Stomach smooth muscle (tissue), 2 donors: ENCODE results near the gene SLC4A7.

Source experiments
- H3K27ac ChIP-seq: one replicate; pipeline ENCODE4 v1.7.0; 2013; ENCODE audit warnings: mild to moderate bottlenecking, low read length, inconsistent platforms
- H3K27me3 ChIP-seq, 2 donors: one replicate each; pipeline ENCODE4 v1.7.0; 2013; ENCODE audit warnings: low read length in 2 of 2; ENCODE audit not compliant: insufficient read depth in 2 of 2, control insufficient read depth in 1 of 2
- H3K36me3 ChIP-seq, 2 donors: one replicate each; pipeline ENCODE4 v1.7.0; 2013; ENCODE audit warnings: low read length in 2 of 2; ENCODE audit not compliant: control insufficient read depth in 2 of 2, insufficient read depth in 2 of 2
- H3K4me1 ChIP-seq: one replicate; pipeline ENCODE4 v1.7.0; 2013; ENCODE audit warnings: low read length; ENCODE audit not compliant: control insufficient read depth, insufficient read depth
- H3K4me3 ChIP-seq, 2 donors: one replicate each; pipeline ENCODE4 v1.7.0; 2013; ENCODE audit warnings: low read length in 2 of 2
- H3K9ac ChIP-seq, 2 donors: one replicate each; pipeline ENCODE4 v1.7.0; 2013; ENCODE audit warnings: low read length in 2 of 2, mild to moderate bottlenecking in 1 of 2
- H3K9me3 ChIP-seq, 2 donors: one replicate each; pipeline ENCODE4 v1.7.0; 2013; ENCODE audit warnings: low read length in 2 of 2; ENCODE audit not compliant: control insufficient read depth in 2 of 2
- donor health status: healthy.
- donor health status: Pancreatic carcinoma.

The SLC4A7 gene

GRCh38 chr3:27325419-27325818 lies 158.8 kb downstream of the SLC4A7 start:
- Histone ChIP-seq H3K27ac (peak overlapping the region; percentile 49), H3K9me3 (no peaks in the 10 kb centered on the region), H3K9ac (no peak overlapping the region), H3K4me1 (peaks cover 32% of the 10 kb centered on the region), H3K27me3 (no peaks in the 10 kb centered on the region), H3K36me3 (no peaks in the 10 kb centered on the region), H3K4me3 (no peak overlapping the region)

- Histone ChIP-seq H3K4me3 (no peak overlapping the region), H3K9ac (no peak overlapping the region), H3K27ac (peak overlapping the region; percentile 49), H3K36me3 (no peaks in the 10 kb centered on the region), H3K4me1 (peaks cover 39% of the 10 kb centered on the region), H3K9me3 (no peaks in the 10 kb centered on the region), H3K27me3 (no peaks in the 10 kb centered on the region)
These were observed 159.5 kb downstream of the SLC4A7 start for GRCh38 chr3:27324686-27325085.

- H3K27ac ChIP-seq, result no peak overlapping the region
- H3K4me3 ChIP-seq, result no peak overlapping the region
- H3K4me1 ChIP-seq, result peaks cover 42% of the 10 kb centered on the region
- no peaks in the 10 kb centered on the region for H3K36me3 ChIP-seq
- H3K9ac ChIP-seq, result no peak overlapping the region
- no peaks in the 10 kb centered on the region for H3K9me3 ChIP-seq
- H3K27me3 ChIP-seq, result no peaks in the 10 kb centered on the region
These were observed 161.1 kb downstream of the SLC4A7 start for GRCh38 chr3:27323087-27323570.
